SHP77 treated with DMSO at 0.1 percent for 48 hours (cell line): ENCODE results near the gene AJUBA.
"Not testable (repeated sequence)": the region's sequence is repeated elsewhere in the genome, so short reads cannot be mapped to it uniquely, and the experiment has no call there.

ENCODE experiments used
- DNase-seq: peaks from one replicate; lab custom pipeline; 2025; lab: John Stamatoyannopoulos, UW

AJUBA gene

DNA sequence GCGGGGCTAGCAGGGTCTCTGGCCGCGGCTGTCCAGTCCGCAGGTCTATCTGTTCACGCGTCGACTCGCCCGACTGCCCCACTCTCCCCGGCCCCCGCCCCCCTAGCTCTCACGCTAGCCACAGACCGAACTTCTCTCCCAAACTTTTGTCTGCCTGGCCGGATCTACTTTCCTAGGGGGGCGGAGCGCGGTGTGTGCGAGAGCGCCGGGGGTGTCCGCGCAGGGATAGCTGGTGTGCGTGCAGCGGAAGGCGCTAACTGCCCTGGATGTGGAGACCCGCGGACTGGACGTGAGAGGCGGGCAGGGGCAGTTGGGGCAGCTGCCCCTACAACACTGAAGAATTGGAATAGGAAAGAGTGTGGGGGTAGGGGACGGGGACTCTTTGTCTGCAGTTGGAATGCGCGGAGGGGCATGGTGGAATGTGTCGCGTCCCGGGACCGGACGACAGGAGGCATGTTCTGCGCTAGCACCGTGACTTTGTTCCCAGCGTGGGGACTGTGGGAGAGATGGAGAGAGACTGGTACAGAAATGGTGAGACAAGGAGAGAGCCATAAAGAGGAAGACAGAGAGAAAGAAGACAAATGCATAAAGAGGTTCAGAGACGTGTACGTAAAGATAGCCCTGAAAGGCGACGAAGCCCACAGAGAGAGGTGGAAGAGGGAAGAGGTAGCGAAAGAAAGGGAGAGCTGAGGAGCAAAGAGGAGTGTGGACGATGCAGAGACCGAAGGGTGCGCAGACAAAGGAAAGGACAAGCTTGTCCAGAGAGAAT lies at the start of gene AJUBA:
TSS of gene AJUBA (minus strand) at position 75 of the 769 bp plus-strand sequence. CDS start 285 bp downstream, outside the sequence.
- no peak for DNase-seq

DNA sequence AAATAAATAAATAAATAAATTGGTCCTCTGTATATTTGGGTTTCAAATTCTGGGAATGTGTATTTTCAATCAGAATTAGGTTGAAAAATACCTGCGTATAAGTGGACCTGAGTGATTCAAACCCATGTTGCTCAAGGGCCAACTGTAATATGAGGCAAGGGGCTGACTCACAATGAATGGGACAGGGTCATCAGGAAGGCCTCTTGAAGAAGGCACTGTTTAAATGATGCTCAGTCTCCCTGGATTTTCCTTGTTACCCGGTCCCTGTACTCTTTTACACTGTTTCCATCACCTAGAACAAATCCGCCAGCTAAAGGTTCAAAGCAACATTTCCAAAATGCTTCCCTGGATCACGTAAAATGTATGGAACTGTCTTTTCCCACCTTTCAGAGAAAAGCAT lies 48.6 kb upstream of the AJUBA start:
- DNase-seq: no peak

DNA sequence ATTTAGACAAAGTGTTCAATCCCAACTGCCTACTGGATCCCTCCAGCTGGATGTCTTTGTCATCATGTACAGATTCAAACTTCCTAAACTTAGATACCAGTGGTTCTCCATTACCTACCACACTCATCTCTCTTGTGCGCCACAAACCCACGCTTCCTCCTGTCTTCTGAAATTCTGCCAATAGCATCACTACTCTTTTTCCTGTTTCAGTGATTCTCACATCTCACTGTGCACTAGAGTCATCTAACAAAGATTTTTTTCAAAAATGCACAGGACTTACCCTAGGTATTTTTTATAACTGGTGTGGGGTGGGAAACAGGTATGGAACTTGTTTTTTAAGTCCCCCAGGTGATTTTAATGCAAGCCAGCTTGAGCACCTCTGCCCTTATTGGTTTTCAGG lies 46.4 kb upstream of the AJUBA start:
- no peak for DNase-seq

DNA sequence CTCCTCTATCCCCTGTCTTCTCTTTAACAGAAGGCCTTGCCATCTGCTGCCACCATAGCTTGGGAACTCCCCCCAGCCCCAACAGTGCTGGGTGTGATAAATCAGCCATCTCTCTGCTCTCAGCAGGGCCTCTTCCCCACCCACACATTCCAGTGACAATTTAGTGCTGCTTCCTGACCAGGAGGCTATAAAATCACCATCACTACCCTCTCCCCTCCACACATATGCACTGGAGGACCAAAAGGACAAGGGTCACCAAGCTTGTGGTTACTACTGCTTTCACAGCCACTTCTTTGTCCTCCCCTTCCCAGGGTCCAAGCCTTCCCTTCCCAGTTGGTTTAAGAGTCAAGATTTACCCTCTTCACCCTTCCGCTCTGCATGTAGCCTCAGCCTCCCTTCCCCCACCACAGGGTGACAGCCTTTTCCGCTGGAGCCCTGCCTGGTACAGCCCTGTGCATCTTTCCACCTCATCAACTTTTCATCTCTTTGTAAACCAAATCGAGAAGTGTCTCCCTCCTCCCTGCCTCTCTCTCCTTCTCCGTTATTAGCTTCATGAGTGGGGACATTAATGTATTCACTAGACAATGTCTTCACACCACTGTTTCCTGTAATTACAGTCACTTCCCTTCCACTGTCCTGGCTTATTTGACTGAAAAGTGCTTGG lies 42.9 kb upstream of the AJUBA start:
- no peak for DNase-seq

DNA sequence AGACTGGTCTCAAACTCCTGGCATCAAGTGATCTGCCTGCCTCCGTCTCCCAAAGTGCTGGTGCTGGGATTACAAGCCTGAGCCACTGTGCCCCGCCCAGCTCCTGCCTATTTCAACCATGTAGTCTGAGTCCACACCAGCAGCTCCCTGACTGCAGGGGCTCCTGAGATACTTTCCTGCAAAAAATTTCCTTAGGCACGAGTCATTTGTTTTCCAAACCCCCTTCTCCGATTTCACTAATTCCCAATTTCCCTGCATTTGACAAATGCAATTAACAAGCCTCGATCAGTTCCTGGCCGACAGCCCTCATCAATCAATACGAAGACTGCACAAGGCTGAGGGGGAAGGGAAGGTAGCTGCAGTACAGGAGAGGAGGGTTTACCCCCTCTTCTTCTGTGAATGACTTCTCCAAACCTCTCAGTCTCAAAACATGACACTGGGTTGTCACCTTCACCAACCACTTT lies 42.3 kb upstream of the AJUBA start:
- DNase-seq: no peak

DNA sequence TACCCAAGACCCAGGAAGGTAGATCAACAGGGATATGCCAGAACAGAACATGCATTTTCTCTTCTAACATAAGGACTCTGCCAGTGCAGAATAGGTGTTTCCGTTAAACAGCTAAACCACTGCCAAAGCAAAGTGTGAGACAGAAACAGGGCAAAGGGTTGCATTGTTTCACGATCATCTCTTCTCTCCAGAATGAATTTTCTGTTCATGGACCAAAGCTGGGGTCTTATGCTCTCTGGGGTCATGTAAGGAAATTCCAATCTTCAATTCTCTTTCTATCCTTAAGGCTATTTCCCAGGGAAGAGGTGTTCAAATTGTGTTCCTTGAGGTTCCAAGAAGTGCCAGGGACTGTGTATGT lies 41.4 kb upstream of the AJUBA start:
- no peak for DNase-seq

DNA sequence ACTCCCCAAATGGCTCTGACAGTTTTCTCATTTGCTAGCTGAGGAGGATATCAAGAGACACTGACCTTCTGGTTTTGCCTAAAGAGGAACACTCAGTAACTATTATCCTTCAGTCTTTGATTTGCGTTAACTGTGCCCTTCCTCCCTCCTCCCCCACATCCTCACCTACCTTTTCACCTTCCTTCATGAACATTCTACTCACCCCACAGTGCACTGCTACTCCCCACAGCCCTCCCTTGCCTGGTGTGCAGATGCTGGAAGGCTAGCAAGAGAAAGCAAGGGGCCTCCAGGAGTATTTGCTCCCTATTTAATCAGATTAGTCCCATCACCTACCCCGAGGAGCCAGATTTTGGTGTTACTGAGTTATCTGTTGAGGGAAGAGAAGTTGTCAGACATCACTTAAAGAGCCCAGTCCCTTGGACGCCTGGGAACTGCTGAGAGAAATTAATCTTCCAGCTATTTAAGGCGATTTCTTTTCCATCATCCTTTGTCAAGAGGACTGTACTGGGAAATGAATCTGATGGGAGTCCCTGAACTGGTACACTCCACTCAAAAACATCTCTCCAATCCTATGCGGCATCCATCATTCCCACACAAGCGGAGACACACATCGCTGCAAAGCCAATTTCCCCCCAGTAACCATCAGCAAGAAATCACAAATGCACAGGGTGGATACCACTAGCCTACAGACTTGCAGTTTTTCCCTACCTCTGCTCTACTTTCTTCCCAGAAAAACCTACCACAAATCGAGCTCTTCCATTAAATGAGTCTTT lies 40.9 kb upstream of the AJUBA start:
- DNase-seq: no peak

DNA sequence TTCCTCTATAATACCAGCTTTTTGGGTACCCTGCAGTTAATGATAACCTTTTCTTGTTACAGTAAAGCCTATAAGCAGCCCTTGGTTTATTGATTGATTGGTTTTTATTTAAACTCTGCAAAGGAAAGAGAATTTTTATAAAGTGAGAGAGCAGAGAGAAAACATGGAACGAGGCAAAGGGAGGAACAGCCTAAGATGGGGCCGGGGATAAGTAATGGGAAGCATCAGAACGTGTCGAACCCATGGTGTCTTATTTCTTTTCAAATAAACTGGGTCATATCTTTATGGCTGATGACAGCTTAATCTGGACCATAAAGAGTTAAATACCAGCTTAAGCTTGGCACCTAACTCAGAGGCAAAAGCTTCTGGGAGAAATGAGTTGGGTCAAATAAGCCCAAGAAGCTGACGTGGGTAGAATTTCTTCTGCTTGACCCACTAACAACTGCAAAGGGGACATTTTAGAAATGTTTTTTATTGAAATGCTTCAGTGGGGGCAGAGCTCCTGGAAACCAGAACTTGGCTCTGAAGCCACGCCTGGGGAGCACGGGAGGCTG lies 39.6 kb upstream of the AJUBA start:
- no peak for DNase-seq

DNA sequence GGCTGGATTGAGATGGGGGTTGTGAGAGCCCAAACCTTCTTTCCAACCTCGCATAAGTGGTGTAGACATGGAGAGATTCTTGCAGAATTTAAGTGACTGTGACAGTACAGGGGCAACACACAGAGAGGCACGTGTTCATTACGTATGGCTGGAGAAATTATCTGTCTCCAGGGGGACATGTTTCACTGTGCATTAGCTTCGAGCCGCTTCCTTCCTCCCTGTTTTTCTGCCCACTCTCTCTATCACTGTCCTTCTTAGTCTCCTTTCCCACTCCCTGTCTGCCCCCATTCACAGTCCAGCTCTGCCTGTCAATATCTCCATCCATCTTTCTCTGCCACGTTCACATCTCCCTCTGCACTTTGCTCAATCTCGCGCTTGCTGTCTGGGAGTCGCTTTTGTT lies 39.1 kb upstream of the AJUBA start:
- DNase-seq: no peak

DNA sequence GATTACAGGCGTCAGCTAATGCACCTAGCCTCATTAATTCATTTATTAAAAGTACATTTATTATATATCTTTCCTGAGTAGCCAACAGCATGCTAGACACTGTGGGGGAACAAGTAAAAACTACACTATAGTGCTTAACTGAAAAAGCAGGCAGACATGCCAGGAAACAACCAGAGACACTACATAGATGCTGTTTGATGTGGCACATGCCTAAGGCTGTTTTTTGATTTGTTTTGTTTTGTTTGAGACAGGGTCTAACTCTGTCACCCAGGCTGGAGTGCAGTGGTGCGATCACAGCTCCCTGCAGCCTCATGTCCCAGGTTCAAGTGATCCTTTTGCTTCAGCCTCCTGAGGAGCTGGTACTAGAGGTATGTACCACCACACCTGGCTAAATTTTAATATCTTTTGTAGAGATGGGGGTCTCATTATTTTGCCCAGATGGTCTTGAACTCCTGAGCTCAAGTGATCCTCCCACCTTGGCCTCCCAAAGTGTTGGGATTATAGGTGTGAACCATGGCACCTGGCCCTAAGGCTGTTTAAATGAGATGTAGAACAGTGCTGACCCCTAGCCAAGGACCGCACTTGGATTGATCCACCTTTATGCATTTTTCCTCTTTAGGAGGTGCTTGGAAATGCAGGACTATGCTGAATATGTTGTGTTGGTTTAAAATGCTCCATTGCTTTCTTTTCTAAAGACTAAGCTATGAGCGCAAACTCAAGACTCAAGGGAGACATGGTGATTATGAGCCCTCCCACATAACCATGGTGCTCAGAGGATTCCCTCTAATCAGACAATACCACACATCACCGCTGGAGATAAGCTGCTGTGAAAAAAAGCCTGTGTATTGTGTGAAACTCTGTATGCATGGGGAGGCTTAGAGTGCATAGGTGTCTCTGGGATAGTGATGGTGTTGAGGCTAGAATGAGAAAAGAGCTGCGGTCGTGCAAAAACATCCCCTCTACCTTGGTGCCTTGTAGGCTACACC lies 38.1 kb upstream of the AJUBA start:
- DNase-seq: no peak

DNA sequence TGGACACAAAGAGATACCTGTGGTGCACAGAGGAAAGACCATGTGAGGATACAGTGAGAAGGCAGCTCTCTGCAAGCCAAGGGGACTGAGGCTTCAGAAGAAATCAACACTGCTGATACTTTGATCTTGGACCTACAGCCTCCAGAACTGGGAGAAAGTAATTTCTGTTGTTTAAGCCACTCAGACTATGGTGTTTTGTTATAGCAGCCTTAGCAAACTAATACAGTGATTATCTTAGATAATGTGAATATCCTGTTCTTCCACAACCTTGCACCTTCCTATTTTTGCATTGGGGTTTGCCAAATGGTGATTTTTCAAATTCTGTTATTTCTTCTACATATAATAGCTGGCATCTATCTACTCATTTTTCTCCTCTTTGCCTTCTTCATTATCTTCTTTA lies 35.8 kb upstream of the AJUBA start:
- DNase-seq: no peak

DNA sequence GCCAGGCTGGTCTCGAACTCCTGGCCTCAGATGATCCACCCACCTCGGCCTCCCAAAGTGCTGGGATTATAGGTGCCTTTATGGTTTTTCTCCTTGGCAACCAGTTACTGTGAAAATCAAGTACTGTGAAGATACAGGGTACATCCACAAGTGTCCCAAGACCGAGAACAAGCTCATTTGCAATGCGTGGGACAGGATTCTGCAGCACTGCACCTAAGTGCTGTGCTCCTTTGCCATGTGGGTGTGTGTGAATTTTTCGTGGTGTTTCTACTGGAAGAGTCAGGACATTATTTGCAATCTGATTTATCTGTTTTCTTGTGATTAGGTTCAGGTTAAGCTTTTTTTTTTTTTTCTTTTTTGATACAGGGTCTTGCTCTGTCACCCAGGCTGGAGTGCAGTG lies 34.7 kb upstream of the AJUBA start:
- no peak for DNase-seq

DNA sequence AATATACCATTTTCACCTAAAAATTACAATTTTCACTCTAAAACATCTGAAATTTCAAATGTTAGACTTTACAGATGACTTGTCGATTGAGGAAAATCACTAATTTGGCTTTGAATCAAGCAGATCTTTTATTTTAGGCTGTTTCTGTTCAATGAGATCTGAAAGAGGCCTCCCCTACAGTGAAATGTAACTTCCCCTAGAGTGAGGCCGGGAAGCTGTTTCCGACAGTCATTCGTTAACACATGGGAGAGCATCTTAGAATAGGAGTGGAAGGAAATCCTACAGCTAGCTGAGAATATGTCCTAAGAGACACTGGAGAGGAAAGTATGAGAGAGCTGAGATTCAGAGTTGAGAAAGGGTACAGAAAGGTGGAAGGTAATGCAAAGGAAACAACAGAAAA lies 33.3 kb upstream of the AJUBA start:
- no peak for DNase-seq

DNA sequence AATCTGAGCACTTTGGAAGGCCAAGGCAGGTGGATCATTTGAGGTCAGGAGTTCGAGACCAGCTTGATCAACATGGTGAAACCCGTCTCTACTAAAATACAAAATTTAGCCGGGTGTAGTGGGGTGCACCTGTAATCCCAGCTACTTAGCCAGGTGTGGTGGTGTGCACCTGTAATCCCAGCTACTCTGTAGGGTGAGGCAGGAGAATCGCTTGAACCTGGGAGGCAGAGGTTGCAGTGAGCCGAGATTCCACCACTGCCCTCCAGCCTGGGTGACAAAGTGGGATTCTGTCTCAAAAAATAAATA lies 31.4 kb upstream of the AJUBA start:
- not testable (repeated sequence) for DNase-seq

DNA sequence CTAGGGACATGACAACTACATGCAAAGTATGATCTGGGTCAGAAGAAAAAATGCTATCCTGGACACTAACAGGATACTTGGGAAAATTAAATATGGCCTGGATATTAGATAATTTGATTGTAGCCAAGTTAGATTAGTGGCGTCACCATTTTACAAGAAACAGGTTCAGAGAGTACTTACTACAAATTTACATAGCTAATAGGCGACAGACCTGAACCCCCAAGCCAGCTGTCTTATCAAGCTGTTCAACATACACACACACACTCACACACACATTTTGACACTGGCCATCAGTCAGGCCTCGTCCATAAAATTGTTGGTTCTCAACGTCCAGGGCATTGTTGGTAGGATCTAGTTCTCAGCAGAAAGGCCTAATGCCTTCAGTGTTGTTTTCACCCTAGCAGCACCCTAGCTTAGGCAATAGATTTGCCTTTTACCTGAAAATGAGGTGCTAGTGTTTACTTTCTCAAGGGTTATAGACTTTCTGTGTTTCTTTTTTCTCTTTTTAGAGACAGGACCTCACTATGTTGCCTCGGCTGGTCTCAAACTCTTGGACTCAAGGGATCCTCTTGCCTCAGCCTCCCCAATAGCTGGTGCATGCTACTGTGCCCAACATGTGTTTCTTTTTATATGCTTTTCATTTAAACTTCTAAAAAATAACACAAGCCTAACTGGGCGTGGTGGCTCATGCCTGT lies 30.9 kb upstream of the AJUBA start:
- DNase-seq: no peak

DNA sequence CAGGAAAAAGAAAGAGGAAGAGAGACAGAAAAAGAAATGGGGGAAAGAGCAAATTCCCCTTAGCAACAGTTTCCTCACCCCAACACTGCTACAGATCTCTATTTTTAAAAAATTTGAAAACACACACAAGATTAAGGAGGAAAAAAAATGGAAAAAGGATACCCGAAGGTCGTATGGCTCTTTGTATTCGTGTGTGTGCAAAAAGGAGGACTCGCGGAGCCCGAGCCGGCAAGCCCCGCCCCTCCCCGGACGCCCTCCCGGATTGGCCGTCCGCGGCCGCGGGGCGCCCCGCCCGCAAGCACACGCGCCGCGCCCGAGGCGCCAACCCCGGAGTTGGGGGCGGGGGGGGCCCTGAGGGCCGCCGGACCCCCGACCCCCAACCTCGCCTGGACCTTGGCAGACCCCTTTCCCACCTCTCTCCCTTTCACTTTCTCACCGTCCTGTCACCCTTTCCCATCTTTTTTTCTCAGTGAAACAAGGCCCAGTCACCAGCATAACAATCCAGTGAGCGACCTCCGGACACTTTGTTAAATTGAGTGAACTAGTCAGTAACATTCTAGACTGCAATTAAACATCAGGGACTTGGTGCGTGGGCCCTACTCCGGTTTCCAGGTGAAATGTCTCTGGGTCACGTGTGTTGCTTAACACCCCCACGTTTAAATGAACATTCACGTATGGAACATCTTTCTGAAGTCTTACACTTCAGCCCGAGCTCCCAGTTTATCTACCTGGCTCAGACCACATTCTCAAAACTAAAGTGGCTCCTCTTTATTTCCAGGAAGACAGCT lies 27.8 kb upstream of the AJUBA start, which contains the start of gene C14orf93:
TSS of gene C14orf93 (minus strand) at position 205 of the 788 bp plus-strand sequence. CDS start 11,120 bp downstream, outside the sequence.
- DNase-seq: peak; percentile 45

DNA sequence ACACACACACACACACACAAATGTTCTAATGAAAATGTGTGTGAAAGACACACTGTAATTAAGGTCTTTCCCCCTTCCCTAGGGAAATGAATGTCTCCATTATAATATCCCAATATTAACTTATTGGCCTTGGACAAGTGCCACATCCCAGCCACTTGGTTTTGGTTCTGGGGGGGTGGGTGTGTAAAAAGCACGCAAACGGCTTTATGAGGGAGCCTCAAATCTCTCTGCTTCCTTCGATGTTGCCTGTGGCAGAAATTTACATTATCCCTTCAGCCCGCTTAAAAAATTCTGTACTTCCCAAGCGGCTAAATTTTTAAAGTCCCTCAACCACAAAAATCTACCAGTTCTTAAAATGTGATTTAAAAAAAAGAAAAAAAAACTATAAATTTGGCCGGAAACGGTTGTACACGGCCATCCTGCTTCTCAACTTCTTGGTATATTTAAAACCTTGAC lies 27.2 kb upstream of the AJUBA start:
- DNase-seq: no peak

DNA sequence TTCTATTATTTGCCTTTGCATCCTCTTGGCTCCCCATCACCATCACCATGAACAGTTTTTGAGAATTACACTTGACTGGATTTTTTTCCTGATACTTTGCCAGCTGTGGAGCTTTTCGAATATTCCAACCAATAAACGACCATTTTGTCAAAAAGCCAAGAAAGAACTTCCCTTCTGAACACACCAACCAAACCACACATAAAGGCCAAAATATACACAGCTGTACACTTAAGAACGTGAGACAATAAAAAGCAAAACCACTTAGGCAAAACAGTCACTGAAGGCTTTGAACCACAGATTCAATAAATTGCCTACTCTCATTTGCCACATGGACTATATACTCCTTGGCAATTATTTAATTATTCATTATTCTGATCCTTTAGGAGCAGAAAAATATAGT lies 26.5 kb upstream of the AJUBA start:
- no peak for DNase-seq

DNA sequence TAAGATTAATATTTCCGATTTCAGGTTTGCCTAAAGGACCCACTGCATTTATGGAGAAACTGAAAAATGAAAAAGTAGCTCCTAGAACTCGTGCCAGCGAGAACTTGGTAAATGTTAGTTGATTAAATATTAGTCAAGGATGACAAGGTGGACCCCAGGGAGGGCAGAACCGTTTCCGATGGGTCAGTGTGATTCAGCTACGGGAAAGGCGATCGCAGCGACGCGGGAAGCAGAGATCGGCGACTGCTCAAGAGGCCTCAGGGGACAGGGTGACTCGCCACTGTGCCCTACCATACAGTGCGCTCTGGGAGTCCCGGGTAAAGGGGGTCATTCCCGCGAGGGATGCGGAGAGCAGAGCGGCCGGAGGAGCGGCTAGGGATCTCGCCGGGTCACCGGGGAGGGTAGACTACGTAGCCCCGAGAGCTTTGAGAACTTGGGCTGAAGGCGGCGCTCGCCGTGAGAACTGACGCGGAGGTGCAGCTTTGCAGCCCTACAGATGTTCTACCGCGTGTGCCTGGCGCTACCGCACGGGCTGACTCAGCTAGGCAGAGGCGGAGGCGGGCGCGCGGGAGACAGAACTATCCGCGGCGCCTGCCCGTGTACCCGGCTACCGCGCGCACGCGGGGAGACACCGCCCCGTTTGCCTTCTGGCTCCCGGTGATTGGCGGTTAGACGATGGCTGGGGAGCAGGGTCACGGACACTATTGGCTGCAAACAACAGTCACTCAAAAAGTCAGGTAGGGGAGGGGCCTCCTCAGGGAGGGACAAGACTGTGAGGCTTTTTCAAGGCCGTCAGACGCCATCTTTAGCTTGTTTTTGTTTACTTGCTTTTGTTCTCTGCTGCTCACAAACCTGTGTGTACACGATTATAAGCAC lies 24.4 kb upstream of the AJUBA start:
- DNase-seq: peak; percentile 98
